HEK293T (cell line): ENCODE measurements around the gene IL17RE.

ENCODE experiments used
- CTCF ChIA-PET: fragments of 350-600 bp; formaldehyde crosslinking; extraction: SDS; loops from one replicate; lab custom pipeline; 2021; ENCODE audit warnings: antibody characterized with exemption, inconsistent platforms; lab: Yijun Ruan, JAX
- POLR2A ChIA-PET: fragments of 350-600 bp; formaldehyde crosslinking; extraction: SDS; loops from one replicate; lab custom pipeline; 2020; ENCODE audit warnings: antibody characterized with exemption, inconsistent platforms; lab: Yijun Ruan, JAX
- DNase-seq: peaks from one replicate; pipeline ENCODE4 v3.0.0; 2012; ENCODE audit warnings: mixed read lengths; ENCODE audit errors: extremely low spot score
- ARNT ChIP-seq: fragments of 450-650 bp; IDR thresholded peaks from 2 replicates; pipeline ENCODE4 v1.6.1; 2017; ENCODE audit warnings: mild to moderate bottlenecking
- BHLHE40 ChIP-seq: fragments of 450-650 bp; IDR thresholded peaks from 2 replicates; pipeline ENCODE4 v1.6.1; 2016; ENCODE audit warnings: mild to moderate bottlenecking, moderate library complexity, borderline replicate concordance
- CTBP1 ChIP-seq: fragments of 450-650 bp; IDR thresholded peaks from 2 replicates; pipeline ENCODE4 v1.6.1; 2016; ENCODE audit warnings: borderline replicate concordance
- ELF4 ChIP-seq: fragments of 450-650 bp; IDR thresholded peaks from 2 replicates; pipeline ENCODE4 v1.6.1; 2017; ENCODE audit warnings: antibody characterized with exemption
- FOXA1 ChIP-seq: fragments of 450-650 bp; IDR thresholded peaks from 2 replicates; pipeline ENCODE4 v1.6.1; 2016; ENCODE audit warnings: mild to moderate bottlenecking
- FOXK2 ChIP-seq: fragments of 450-650 bp; IDR thresholded peaks from 2 replicates; pipeline ENCODE4 v1.6.1; 2016; ENCODE audit warnings: mild to moderate bottlenecking
- FOXM1 ChIP-seq: fragments of 450-650 bp; IDR thresholded peaks from 2 replicates; pipeline ENCODE4 v1.6.1; 2017; ENCODE audit warnings: mild to moderate bottlenecking, borderline replicate concordance
- HDGF ChIP-seq: fragments of 450-650 bp; IDR thresholded peaks from 2 replicates; pipeline ENCODE4 v1.6.1; 2017; ENCODE audit warnings: antibody characterized with exemption, borderline replicate concordance
- L3MBTL2 ChIP-seq: fragments of 450-650 bp; conservative IDR thresholded peaks from 2 replicates; pipeline ENCODE4 v1.6.1; 2016; ENCODE audit warnings: mild to moderate bottlenecking
- LEF1 ChIP-seq: fragments of 450-650 bp; IDR thresholded peaks from 2 replicates; pipeline ENCODE4 v1.6.1; 2017; ENCODE audit warnings: mild to moderate bottlenecking, borderline replicate concordance
- NFRKB ChIP-seq: fragments of 450-650 bp; IDR thresholded peaks from 2 replicates; pipeline ENCODE4 v1.6.1; 2016; ENCODE audit warnings: mild to moderate bottlenecking, moderate library complexity
- PKNOX1 ChIP-seq: fragments of 450-650 bp; IDR thresholded peaks from 2 replicates; pipeline ENCODE4 v1.6.1; 2016
- SP1 ChIP-seq: fragments of 450-650 bp; IDR thresholded peaks from 2 replicates; pipeline ENCODE4 v1.6.1; 2017
- SUZ12 ChIP-seq: fragments of 450-650 bp; IDR thresholded peaks from 2 replicates; pipeline ENCODE4 v1.6.1; 2016; ENCODE audit warnings: mild to moderate bottlenecking
- TARDBP ChIP-seq: fragments of 450-650 bp; IDR thresholded peaks from 2 replicates; pipeline ENCODE4 v1.6.1; 2016
- ZNF384 ChIP-seq: fragments of 450-650 bp; IDR thresholded peaks from 2 replicates; pipeline ENCODE4 v1.6.1; 2016

IL17RE gene

GRCh38 chr3:9930804-9931418 lies 28.3 kb downstream of the IL17RE start:
- CTCF ChIA-PET: interaction anchor here (0.5 to 2.2 kb wide), 5 partner anchors 11 to 87 kb away, joined by 3 to 7 read pairs (median 4); partner anchors contain the start of gene RPUSD3
- POLR2A ChIA-PET: interaction anchor here (0.8 to 4.2 kb wide), 2 partner anchors 12 to 88 kb away, joined by 3 to 36 read pairs; no protein-coding TSS in a partner anchor

GRCh38 chr3:9932535-9932842 lies 29.8 kb downstream of the IL17RE start:
- ChIA-PET CTCF (interaction anchor here (0.7 to 3.5 kb wide), 7 partner anchors 9 to 44 kb away, joined by 3 to 26 read pairs (median 7); partner anchors contain the start of genes IL17RE and JAGN1), POLR2A (interaction anchor here (1.0 to 4.3 kb wide), 11 partner anchors 9 to 89 kb away, joined by 3 to 52 read pairs (median 6); partner anchors contain the start of genes IL17RE and RPUSD3)
- TF ChIP-seq TARDBP (no peak), ELF4 (no peak), LEF1 (no peak), NFRKB (no peak), SP1 (no peak)
- no peak for DNase-seq

More at GRCh38 chr3:9930804-9931418, 28.3 kb downstream of the IL17RE start:
- TF ChIP-seq PKNOX1: no peak
- no peak for TF ChIP-seq ARNT
- TF ChIP-seq ZNF384: no peak
- no peak for TF ChIP-seq BHLHE40
- DNase-seq: no peak

GRCh38 chr3:9932843-9933560 lies 30.4 kb downstream of the IL17RE start:
- peak; percentile 79 for DNase-seq
- TF ChIP-seq FOXM1: peak; percentile 40; the same call in 1 of the 2 replicates
- no peak for TF ChIP-seq ZNF384
- no peak for TF ChIP-seq TARDBP
- TF ChIP-seq CTBP1: peak; percentile 52; the same call in 1 of the 2 replicates
- no peak for TF ChIP-seq ELF4
- peak; percentile 96 for TF ChIP-seq L3MBTL2
- TF ChIP-seq ARNT: no peak
- no peak for TF ChIP-seq SUZ12
- no peak for TF ChIP-seq FOXK2
- ChIA-PET CTCF (interaction anchor here (0.6 to 3.5 kb wide), 10 partner anchors 9 to 830 kb away, joined by 3 to 26 read pairs (median 3); partner anchors contain the start of genes IL17RE and JAGN1), POLR2A (interaction anchor here (0.5 to 4.3 kb wide), 20 partner anchors 10 to 500 kb away, joined by 3 to 52 read pairs (median 4); partner anchors contain the start of genes ARPC4, IL17RC, IL17RE and JAGN1)

GRCh38 chr3:9933561-9934234 lies 31.1 kb downstream of the IL17RE start, which contains the start of gene CRELD1:
Gene CRELD1, plus strand, starts transcription at chr3:9933834. Its CDS starts 605 bp downstream, at chr3:9934439.
- peak; percentile 94 for DNase-seq
- no peak for TF ChIP-seq CTBP1
- no peak for TF ChIP-seq PKNOX1
- no peak for TF ChIP-seq BHLHE40
- TF ChIP-seq HDGF: no peak
- no peak for TF ChIP-seq SP1
- peak; percentile 84 for TF ChIP-seq L3MBTL2
- POLR2A ChIA-PET: interaction anchor here (0.5 to 4.3 kb wide), 17 partner anchors 9 to 499 kb away, joined by 3 to 52 read pairs (median 6); partner anchors contain the start of genes ARPC4, IL17RC, IL17RE and JAGN1
- CTCF ChIA-PET: interaction anchor here (0.6 to 3.5 kb wide), 6 partner anchors 9 to 86 kb away, joined by 3 to 26 read pairs (median 3); partner anchors contain the start of gene JAGN1

GRCh38 chr3:9934235-9934621 lies 31.6 kb downstream of the IL17RE start:
- TF ChIP-seq TARDBP (no peak), FOXK2 (no peak), SP1 (no peak), FOXA1 (no peak), ZNF384 (no peak), PKNOX1 (no peak), NFRKB (no peak), FOXM1 (no peak), BHLHE40 (no peak), CTBP1 (no peak), HDGF (no peak), ARNT (no peak), LEF1 (no peak), L3MBTL2 (no peak), ELF4 (no peak), SUZ12 (no peak)
- POLR2A ChIA-PET: interaction anchor here (0.8 to 4.3 kb wide), 6 partner anchors 9 to 91 kb away, joined by 3 to 52 read pairs (median 12); partner anchors contain the start of genes JAGN1 and RPUSD3
- no peak for DNase-seq
- CTCF ChIA-PET: interaction anchor here (0.6 to 3.5 kb wide), 2 partner anchors 10 to 12 kb away, joined by 3 to 26 read pairs; no protein-coding TSS in a partner anchor
